Superior temporal gyrus (tissue), 1 donor: ENCODE data around the gene C1D.

Experiments
- DNase-seq: peaks from one replicate; pipeline ENCODE4 v3.0.0-alpha.2; 2016; ENCODE audit errors: extremely low spot score

Gene C1D

GRCh38 chr2:68057658-68058396 is 5.0 kb downstream of the C1D start:
- no peak for DNase-seq

GRCh38 chr2:68052717-68053422 is 9.9 kb downstream of the C1D start:
- no peak for DNase-seq

GRCh38 chr2:68050353-68050752 is 12.5 kb downstream of the C1D start:
- no peak for DNase-seq

- no peak for DNase-seq
Observed at GRCh38 chr2:68046642-68047240, 16.1 kb downstream of the C1D start.

GRCh38 chr2:68046224-68046623 is 16.6 kb downstream of the C1D start:
- no peak for DNase-seq

GRCh38 chr2:68045342-68045741 is 17.5 kb downstream of the C1D start:
- no peak for DNase-seq

- DNase-seq = no peak
Observed at GRCh38 chr2:68044099-68044498, 18.7 kb downstream of the C1D start.

- no peak for DNase-seq
Observed at GRCh38 chr2:68043695-68044094, 19.1 kb downstream of the C1D start.

- no peak for DNase-seq
Observed at GRCh38 chr2:68043032-68043431, 19.8 kb downstream of the C1D start.

- DNase-seq = no peak
Observed at GRCh38 chr2:68041704-68042245, 21.0 kb downstream of the C1D start.

- DNase-seq = peak; percentile 35
Observed at GRCh38 chr2:68040078-68040477, 22.7 kb downstream of the C1D start.

GRCh38 chr2:68039317-68039716 is 23.5 kb downstream of the C1D start:
- no peak for DNase-seq

- no peak for DNase-seq
Observed at GRCh38 chr2:68032702-68033101, 30.1 kb downstream of the C1D start.

GRCh38 chr2:68031542-68032160 is 31.2 kb downstream of the C1D start:
- peak; percentile 90 for DNase-seq

GRCh38 chr2:68031043-68031442 is 31.8 kb downstream of the C1D start:
- no peak for DNase-seq

- no peak for DNase-seq
Observed at GRCh38 chr2:68030529-68030928, 32.3 kb downstream of the C1D start.

- DNase-seq = no peak
Observed at GRCh38 chr2:68027959-68028358, 34.8 kb downstream of the C1D start.

GRCh38 chr2:68024450-68024849 is 38.4 kb downstream of the C1D start:
- no peak for DNase-seq

- no peak for DNase-seq
Observed at GRCh38 chr2:68023904-68024303, 38.9 kb downstream of the C1D start.

GRCh38 chr2:68018727-68019126 is 44.1 kb downstream of the C1D start:
- DNase-seq = no peak

GRCh38 chr2:68009526-68009925 is 53.3 kb downstream of the C1D start:
- no peak for DNase-seq

- no peak for DNase-seq
Observed at GRCh38 chr2:68000170-68000825, 62.5 kb downstream of the C1D start.
